Stomach (tissue), 9 donors: ENCODE results near the gene HSPG2. TPM values are rescaled to one million over a fixed set of nuclear protein-coding genes. Genes with fewer than 3 reads are reported as not detected.
A peak's percentile ranks its signal among the peaks of the same experiment; 100 is the strongest.

Experiments used
- DNase-seq, 2 donors: peaks; one replicate each; pipeline versions ENCODE4 v3.0.0 to v3.0.0-alpha.2; 2013 to 2019
- H3K27ac ChIP-seq, 5 donors: fragments of 200-600 bp in 4 of 5; sonication (generic) in 4 of 5; one replicate each; pipeline ENCODE4 v1.5.1; 2013 to 2019; ENCODE audit warnings: mild to moderate bottlenecking in 1 of 5, moderate library complexity in 1 of 5
- H3K27me3 ChIP-seq, 3 donors: fragments of 200-600 bp; sonication (generic); one replicate each; pipeline ENCODE4 v1.5.1; 2017 to 2019; ENCODE audit warnings: mixed run types in 1 of 3
- H3K36me3 ChIP-seq, 4 donors: fragments of 200-600 bp; sonication (generic); 1 replicate in 3 of 4; 2 replicates in 1 of 4; pipeline ENCODE4 v1.5.1; 2016 to 2019
- H3K4me1 ChIP-seq, 4 donors: fragments of 200-600 bp; sonication (generic); one replicate each; pipeline ENCODE4 v1.5.1; 2016 to 2019
- H3K4me3 ChIP-seq, 4 donors: fragments of 200-600 bp; sonication (generic) in 3 of 4; one replicate each; pipeline ENCODE4 v1.5.1; 2016 to 2019; ENCODE audit warnings: mild to moderate bottlenecking in 1 of 4
- H3K9me3 ChIP-seq, 4 donors: fragments of 200-600 bp; sonication (generic); one replicate each; pipeline ENCODE4 v1.5.1; 2016 to 2019
- CTCF ChIP-seq, 7 experiments: fragments of 450-650 bp in 4 of 7; fragments of 200-600 bp in 3 of 7; sonication (generic) in 3 of 7; IDR thresholded peaks; one replicate each; pipeline ENCODE4 v1.5.1; 2016 to 2019; ENCODE audit warnings: antibody characterized with exemption in 7 of 7, control low read depth in 2 of 7, mild to moderate bottlenecking in 1 of 7
- EP300 ChIP-seq: sonication (generic); formaldehyde crosslinking; IDR thresholded peaks from one replicate; pipeline ENCODE4 v1.6.1; 2017; ENCODE audit warnings: antibody characterized with exemption
- POLR2A ChIP-seq, 4 donors: fragments of 450-650 bp; IDR thresholded peaks; one replicate each; pipeline ENCODE4 v1.6.1; 2016; ENCODE audit warnings: antibody characterized with exemption in 4 of 4, control low read depth in 2 of 4, mild to moderate bottlenecking in 1 of 4, moderate library complexity in 1 of 4
- POLR2AphosphoS5 ChIP-seq, 3 donors: sonication (generic); formaldehyde crosslinking; IDR thresholded peaks; one replicate each; pipeline ENCODE4 v1.6.1; 2016; ENCODE audit warnings: antibody characterized with exemption in 3 of 3
- whole genome bisulfite sequencing, 5 donors: extraction: QIAGEN DNeasy Blood & Tissue Kit in 3 of 5; methylation state at CpG; one replicate each; pipeline versions ENCODE4 v1.1.5 to v1.1.7; 2013 to 2018; 5-methylcytosine and 5-hydroxymethylcytosine counted together
- intact Hi-C: fragments of 100-400 bp; cut with DNase I; formaldehyde crosslinking; loops from one replicate; pipeline ENCODE4 v1.15.1; 2023; ENCODE audit warnings: low total_unique reads
- polyA plus RNA-seq, 3 donors: library from polyadenylated mRNA; stranded (reverse); fragments of 200-250 nt; gene quantifications; one replicate each; pipeline ENCODE4 v1.2.3, GENCODE V29; 2013
- total RNA-seq, 5 donors: library from RNA; depleted of rRNA; stranded (reverse); fragments of >200 nt; gene quantifications; one replicate each; pipeline versions ENCODE4 v1.1.0 to v1.2.3, GENCODE V29; 2014 to 2016
- donor health status: healthy with polysubstance abuse.
- donor health status: Bipolar disorder and iron deficiency.
- donor health status: healthy.

Gene HSPG2
- total and polyA plus RNA-seq, 8 donors: 21.7 to 504 (median 133) TPM

GRCh38 chr1:21956720-21957552, 19.8 kb upstream of the HSPG2 start:
- Histone ChIP-seq H3K4me1 (peaks cover 29 to 44% (median 37%) of the 10 kb centered on the region in 4 donors), H3K9me3 (no peaks in the 10 kb centered on the region), H3K36me3 (no peaks in the 10 kb centered on the region), H3K4me3 (no peak overlapping the region), H3K27ac (peak overlapping the region; percentile 39 to 79 (median 75)), H3K27me3 (no peaks in the 10 kb centered on the region)
- intact Hi-C loops: no loop called here
- TF ChIP-seq POLR2AphosphoS5 (IDR thresholded peaks at IDR 0.05) (peak in 2 of 3 donors; percentile 44 to 83), POLR2A (IDR thresholded peaks at IDR 0.05) (no peak)
- DNase-seq: peak; percentile 89
- 22 to 45% (median 28%) methylated on average over 18 of the region's 18 CpGs for WGBS, 5 donors

GRCh38 chr1:21955501-21956281, 18.6 kb upstream of the HSPG2 start:
- 51 to 67% (median 55%) methylated on average over 7 to 9 of the region's 9 CpGs for WGBS, 5 donors
- Histone ChIP-seq H3K27ac (peak overlapping the region; percentile 64 to 79 (median 75)), H3K36me3 (no peaks in the 10 kb centered on the region), H3K4me1 (peaks cover 26 to 35% (median 31%) of the 10 kb centered on the region in 4 donors), H3K9me3 (no peaks in the 10 kb centered on the region), H3K4me3 (no peak overlapping the region), H3K27me3 (no peaks in the 10 kb centered on the region)
- peak in 1 of 2 donors; percentile 76 for DNase-seq
- TF ChIP-seq POLR2A (IDR thresholded peaks at IDR 0.05) (no peak), EP300 (no peak), POLR2AphosphoS5 (IDR thresholded peaks at IDR 0.05) (no peak), CTCF (IDR thresholded peaks at IDR 0.05) (no peak)
- intact Hi-C loops: no loop called here

GRCh38 chr1:21955058-21955457, 17.9 kb upstream of the HSPG2 start:
- intact Hi-C loops: no loop called here
- H3K4me3 ChIP-seq: no peak overlapping the region
- peak overlapping the region; percentile 64 to 79 (median 75) for H3K27ac ChIP-seq
- H3K36me3 ChIP-seq: no peaks in the 10 kb centered on the region
- no peaks in the 10 kb centered on the region for H3K27me3 ChIP-seq
- peak in 1 of 2 donors; percentile 51 for DNase-seq
- H3K9me3 ChIP-seq: no peaks in the 10 kb centered on the region
- 64 to 81% (median 71%) methylated on average over 13 to 16 of the region's 16 CpGs for WGBS, 5 donors
- peaks cover 26 to 35% (median 31%) of the 10 kb centered on the region in 4 donors for H3K4me1 ChIP-seq
- TF ChIP-seq POLR2AphosphoS5 (IDR thresholded peaks at IDR 0.05) (no peak), POLR2A (IDR thresholded peaks at IDR 0.05) (no peak), CTCF (IDR thresholded peaks at IDR 0.05) (no peak), EP300 (no peak)

- H3K27me3 ChIP-seq: no peaks in the 10 kb centered on the region
- H3K4me3 ChIP-seq: no peak overlapping the region
- no peaks in the 10 kb centered on the region for H3K9me3 ChIP-seq
- intact Hi-C loops: no loop called here
- no peak for DNase-seq
- TF ChIP-seq POLR2AphosphoS5 (IDR thresholded peaks at IDR 0.05): no peak
- TF ChIP-seq CTCF (IDR thresholded peaks at IDR 0.05): no peak
- no peak for TF ChIP-seq POLR2A (IDR thresholded peaks at IDR 0.05)
- no peak for TF ChIP-seq EP300
- H3K36me3 ChIP-seq: no peaks in the 10 kb centered on the region
- peak overlapping the region in 1 of 5 donors; percentile 1 for H3K27ac ChIP-seq
- H3K4me1 ChIP-seq: peaks cover 25 to 29% (median 26%) of the 10 kb centered on the region in 4 donors
- 78 to 86% (median 82%) methylated on average over 6 of the region's 6 CpGs for whole genome bisulfite sequencing, 5 donors
These were observed 15.8 kb upstream of the HSPG2 start for GRCh38 chr1:21952786-21953520.
